RWPE1 (cell line): ENCODE measurements around the gene SLC5A10.
A peak's percentile ranks its signal among the peaks of the same experiment; 100 is the strongest.

Experiments used
- CTCF ChIA-PET: fragments of 350-600 bp; sonication (Branson Sonifier 250); formaldehyde crosslinking; extraction: SDS; loops from one replicate; lab custom pipeline; 2021; lab: Yijun Ruan, JAX
- POLR2A ChIA-PET: fragments of 400-600 bp; formaldehyde crosslinking; extraction: SDS; loops from one replicate; lab custom pipeline; 2020; ENCODE audit warnings: antibody characterized with exemption; ENCODE audit not compliant: low non-redundant PET; lab: Yijun Ruan, JAX
- DNase-seq: peaks from one replicate; pipeline ENCODE4 v3.0.0; 2012; ENCODE audit warnings: low spot score
- H3K27ac ChIP-seq: fragments of 450-650 bp; 2 replicates; pipeline ENCODE4 v1.5.1; 2017
- CTCF ChIP-seq: fragments of 450-650 bp; conservative IDR thresholded peaks from 2 replicates; pipeline ENCODE4 v1.5.1; 2017; ENCODE audit warnings: low read depth, mild to moderate bottlenecking

The SLC5A10 gene

GRCh38 chr17:18962494-18962815 is 10.5 kb downstream of the SLC5A10 start:
- TF ChIP-seq CTCF = no peak
- 0 out of 2 replicates have a peak overlapping the region, but pooled peaks have one; percentile 1 for H3K27ac ChIP-seq
- POLR2A ChIA-PET = no interaction called here
- CTCF ChIA-PET = interaction anchor here (1.6 kb wide), 1 partner anchor 13 kb away, joined by 7 read pairs; no protein-coding TSS in a partner anchor
- no peak for DNase-seq

GRCh38 chr17:18963126-18964017 is 11.4 kb downstream of the SLC5A10 start:
- ChIA-PET CTCF (interaction anchor here (0.7 kb wide), 1 partner anchor 102 kb away, joined by 3 read pairs; no protein-coding TSS in a partner anchor), POLR2A (no interaction called here)
- TF ChIP-seq CTCF = no peak
- peak overlapping the region; percentile 26; the same call in 1 of the 2 replicates for H3K27ac ChIP-seq
- DNase-seq = no peak

GRCh38 chr17:18964018-18964351 is 12.0 kb downstream of the SLC5A10 start:
- no peak for DNase-seq
- ChIA-PET POLR2A (no interaction called here), CTCF (no interaction called here)
- TF ChIP-seq CTCF = no peak
- H3K27ac ChIP-seq = peak overlapping the region; percentile 26

GRCh38 chr17:18964550-18964949 is 12.6 kb downstream of the SLC5A10 start:
- H3K27ac ChIP-seq = peak overlapping the region; percentile 26

GRCh38 chr17:18965530-18966236 is 13.7 kb downstream of the SLC5A10 start:
- no peak for DNase-seq
- ChIA-PET POLR2A (interaction anchor here (0.6 kb wide), 1 partner anchor 11 kb away, joined by 3 read pairs; no protein-coding TSS in a partner anchor), CTCF (no interaction called here)
- H3K27ac ChIP-seq = peak overlapping the region; percentile 86
- no peak for TF ChIP-seq CTCF

More at GRCh38 chr17:18964550-18964949, 12.6 kb downstream of the SLC5A10 start:
- DNase-seq = no peak
- ChIA-PET POLR2A (no interaction called here), CTCF (no interaction called here)
- TF ChIP-seq CTCF = no peak

- TF ChIP-seq CTCF = no peak
- no peak for DNase-seq
- ChIA-PET CTCF (no interaction called here), POLR2A (no interaction called here)
- peak overlapping the region; percentile 86 for H3K27ac ChIP-seq
Measured at GRCh38 chr17:18966831-18967624, 15.1 kb downstream of the SLC5A10 start.
